KG1 (cell line): ENCODE measurements around the gene SPATA31C1.
"Not testable (repeated sequence)": the region's sequence is repeated elsewhere in the genome, so short reads cannot be mapped to it uniquely, and the experiment has no call there.

Source experiments
- DNase-seq: peaks from one replicate; lab custom pipeline; 2025; lab: John Stamatoyannopoulos, UW

The SPATA31C1 gene

DNA sequence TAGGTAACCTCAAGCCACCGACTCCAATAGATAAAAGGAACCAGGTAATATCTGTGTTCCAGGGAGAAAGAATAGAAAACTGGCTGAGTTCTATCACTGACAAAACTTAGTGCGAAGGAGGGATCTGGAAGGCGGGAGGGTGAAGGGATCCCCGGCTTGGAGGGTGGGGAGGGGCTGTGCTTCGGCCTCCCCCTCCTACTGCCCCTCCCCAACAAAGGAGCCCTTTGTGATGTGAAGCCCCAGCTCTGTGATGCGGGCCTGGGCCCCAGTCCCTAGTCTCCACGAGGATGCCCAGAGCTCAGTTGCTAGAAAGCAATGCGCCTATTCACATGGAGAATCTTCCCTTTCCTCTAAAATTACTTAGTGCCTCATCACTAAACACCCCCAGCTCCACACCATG is at the start of gene SPATA31C1:
Gene SPATA31C1, plus strand, starts transcription at position 301 of the 400 bp plus-strand sequence.
- not testable (repeated sequence) for DNase-seq

DNA sequence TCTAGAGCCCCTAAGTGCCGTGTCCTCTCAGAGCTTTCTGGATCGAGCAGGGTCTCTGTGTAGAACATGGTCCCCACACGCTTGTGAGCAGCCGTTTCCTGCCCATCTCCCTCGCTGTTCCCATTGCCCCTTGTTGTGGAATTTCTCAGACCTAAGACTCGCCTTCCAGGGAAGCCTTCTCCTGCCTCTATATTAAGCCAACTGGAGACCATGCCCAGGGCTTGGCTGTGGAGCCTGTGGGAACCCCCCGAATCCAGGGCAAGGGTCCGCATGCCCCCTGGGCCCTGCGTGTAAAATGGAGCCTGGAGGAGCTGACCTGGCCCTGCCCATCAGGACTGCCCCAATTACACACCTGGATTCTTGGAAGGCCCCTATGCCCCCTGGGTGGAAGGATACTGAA is 49.6 kb upstream of the SPATA31C1 start:
- no peak for DNase-seq

DNA sequence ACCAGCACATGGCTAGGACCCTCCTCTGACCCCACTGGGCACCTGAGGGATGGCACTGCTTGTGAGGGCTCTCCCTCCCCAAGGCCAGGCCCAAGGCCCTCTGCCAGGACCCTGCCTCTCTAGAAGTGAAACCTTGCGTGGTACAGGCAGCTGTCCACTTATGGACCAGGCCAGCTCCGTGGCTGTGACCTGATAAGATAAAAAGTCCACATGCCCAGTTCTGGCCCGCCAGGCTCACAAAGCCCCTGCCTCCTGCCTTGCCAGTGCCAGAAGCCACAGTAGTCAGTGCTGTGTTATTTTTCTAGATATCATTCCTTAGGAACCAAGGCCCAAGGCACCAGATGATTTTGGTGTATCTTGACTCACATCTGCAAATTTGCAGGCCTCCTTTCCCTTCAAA is 49.1 kb upstream of the SPATA31C1 start:
- DNase-seq: no peak

DNA sequence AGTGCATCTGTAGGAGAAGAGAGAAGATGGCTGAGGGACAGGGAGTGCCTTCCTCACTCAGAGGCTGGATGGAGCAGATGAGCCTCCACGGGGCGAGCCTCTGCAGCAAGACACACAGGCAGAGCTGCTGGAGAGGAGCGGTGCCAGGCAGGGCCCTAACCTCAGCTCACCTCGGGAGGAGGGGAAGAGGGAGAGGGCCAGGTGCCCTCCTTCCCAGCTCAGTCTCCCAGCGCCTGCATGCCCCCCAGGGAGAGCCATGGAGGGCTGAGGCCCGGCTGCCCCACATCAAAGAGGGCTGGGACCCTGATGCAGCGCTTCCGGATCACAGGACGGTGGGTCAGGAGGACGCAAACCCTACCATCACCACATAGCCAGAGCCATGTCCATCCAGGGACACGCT is 48.7 kb upstream of the SPATA31C1 start:
- no peak for DNase-seq

DNA sequence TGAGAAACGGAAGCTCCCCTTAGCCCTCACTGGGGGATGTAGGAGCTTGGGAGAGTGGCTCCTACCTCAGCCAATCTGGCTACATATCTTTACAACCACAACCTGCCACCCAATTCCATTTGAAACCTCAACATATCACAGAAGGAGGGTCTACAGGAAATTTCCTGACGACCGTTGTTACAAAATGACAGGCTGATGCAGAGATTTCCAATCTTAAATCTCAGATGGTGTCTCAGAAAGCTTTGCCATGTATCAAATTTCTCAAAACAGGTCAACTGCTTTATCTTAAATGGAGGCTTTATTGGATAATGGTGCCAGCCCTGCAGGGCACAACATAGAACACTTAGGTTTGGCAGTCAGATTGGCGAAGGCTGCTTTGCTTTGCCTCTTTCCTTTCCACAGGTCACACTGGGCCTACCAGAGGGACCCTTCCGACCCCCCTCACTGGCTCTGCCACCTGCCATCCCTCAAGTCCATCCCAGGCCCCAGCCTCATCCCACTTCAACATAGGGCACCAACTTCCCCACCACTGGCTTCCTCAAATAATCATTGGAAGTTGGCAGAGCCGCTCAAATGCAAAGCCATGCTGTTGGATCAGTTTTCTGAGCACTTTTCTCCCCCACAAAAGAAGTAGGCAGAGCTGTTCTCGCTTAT is 46.2 kb upstream of the SPATA31C1 start:
- DNase-seq: no peak

DNA sequence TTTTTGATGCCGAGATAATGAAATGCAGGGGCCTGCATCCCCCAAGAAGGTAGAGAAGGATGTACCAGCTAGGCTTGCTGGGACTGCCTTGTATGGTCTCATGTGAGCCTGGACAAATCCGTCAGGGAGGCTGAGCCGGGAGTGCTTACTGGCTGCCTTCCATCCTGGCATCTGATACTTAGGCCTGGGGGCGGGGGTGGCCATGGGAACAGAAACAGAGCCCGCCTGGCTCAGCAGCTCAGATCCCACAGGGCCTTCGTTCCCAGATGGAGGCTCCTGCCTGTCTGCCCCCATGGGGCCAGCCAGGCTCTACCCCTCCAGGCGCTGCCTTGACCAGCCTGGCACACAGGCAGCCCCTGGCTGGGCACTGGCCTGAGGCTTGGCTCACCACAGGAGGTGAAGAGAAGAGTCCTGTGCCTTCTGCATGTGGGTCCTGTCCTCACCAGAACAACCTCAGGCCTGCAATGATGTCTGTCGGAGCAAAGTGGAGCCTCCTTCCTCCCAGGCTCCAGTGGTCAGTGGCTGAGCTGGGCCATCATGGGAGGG is 45.6 kb upstream of the SPATA31C1 start:
- no peak for DNase-seq

DNA sequence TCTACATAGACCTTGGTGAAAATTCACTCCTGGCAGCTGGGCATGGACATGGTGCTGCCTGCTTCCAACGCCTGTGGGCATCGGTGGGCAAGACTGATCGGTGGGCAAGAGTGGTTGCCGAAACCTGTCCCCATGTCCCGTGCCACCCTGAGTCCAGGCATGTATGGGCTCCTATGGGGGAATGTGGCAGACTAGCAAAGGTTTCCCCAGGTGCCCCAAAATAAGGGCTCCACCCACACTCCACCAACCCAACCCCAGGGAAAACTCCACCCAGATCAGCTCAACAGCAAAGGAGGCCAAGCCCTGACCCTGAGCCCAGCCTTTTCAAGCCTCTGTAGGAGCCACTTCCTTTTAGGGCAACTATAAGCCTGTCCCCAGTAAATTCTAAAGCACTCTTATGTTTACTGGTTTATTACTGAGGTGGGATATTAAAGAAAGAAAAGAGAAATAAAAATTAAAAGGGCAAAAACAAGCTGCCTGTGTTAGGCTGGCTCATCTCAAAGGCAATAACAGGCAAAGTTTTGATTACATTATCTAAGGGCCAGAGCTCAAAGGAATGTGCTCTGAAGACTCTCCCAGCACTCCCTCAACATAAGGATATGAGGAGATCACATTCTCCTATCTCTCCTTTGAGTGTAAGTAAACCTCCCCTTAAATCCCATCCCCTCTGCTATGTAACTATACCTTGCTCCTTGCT is 44.0 kb upstream of the SPATA31C1 start:
- DNase-seq: no peak

DNA sequence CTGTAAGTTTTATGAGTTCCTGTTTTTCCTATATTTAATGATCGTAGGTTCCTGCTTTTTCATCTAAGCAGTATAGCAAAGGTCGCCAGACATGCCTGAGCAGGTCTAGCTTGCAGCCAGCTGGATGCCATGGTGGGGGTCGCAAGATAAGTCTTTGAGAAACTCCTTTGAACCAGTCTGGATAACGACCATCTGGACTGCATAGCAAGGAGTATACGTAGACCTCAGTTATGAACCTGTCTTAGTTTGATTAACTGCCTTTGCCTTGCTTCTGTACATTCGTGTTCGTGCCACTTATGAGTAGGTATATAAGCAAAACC is 43.5 kb upstream of the SPATA31C1 start:
- DNase-seq: no peak

DNA sequence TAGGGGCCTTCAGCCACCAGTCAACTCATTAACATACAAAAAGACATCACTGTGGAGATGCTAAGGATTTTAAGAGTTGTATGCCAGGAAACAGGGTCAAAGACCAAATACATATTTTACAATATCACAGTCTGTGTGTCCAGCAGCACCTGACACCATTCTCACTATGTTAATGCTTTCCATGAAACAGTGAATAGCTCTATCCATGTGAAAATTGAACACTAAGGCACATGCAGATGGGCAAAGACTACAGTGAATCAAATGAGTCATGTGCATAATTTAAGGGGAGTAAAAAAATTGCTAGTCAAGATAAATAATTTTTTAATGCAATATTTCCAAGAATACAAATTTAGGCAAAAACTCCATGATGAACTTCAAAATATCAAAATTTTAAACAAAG is 42.7 kb upstream of the SPATA31C1 start:
- DNase-seq: no peak

DNA sequence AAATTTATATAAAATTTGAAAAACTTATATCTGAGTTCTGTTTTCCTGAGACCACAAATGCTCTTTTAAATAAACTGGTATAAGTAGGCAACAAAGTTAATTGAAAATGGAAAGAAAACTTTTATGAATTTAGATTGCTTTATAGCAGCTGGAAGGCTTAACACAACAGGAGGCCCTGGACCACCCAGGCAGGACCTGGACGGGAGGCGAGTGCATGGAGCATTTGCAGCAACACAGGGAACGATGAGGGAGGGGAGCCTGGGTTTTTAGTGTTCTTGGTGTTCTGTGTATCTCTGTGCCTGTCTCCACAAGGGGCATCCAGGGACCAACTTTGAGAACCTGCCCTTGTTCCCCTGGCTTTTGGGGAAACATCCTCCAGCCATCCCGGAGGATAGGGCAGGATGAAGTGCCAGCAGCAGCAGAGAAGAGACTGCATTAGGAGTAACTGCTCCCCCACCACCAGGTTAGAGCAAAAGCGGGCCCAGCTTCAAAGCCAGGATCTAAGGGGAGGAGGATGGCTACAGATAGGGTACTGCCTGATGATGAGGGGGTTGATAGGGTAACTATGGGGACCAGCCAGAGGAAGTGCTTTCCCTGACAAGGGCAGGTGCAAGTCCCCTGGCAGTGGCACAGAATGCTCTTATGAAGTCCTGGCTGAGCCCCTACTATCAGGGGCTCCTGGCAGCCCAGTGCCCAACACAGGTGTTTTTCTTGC is 41.8 kb upstream of the SPATA31C1 start:
- no peak for DNase-seq

DNA sequence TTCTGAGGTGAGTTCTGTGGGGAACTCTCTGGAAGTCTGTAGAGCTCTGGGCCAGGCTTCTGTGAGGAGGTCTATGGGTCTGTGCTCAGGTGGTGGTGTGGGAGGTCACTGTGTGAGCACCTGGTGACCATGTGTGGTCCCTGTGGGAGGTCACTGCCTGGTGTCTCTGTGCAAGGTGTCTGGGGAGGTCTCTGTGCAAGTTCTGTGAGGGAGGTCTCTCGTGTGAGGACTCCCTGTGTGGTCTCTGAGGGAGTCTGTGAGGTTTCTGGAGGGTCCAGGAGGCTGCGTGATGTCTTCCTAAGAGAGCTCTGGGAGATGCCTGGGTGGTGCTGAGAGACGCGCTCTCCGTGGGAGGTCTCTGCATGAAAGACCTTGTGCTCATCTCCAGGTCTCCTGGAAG is 41.1 kb upstream of the SPATA31C1 start:
- no peak for DNase-seq

DNA sequence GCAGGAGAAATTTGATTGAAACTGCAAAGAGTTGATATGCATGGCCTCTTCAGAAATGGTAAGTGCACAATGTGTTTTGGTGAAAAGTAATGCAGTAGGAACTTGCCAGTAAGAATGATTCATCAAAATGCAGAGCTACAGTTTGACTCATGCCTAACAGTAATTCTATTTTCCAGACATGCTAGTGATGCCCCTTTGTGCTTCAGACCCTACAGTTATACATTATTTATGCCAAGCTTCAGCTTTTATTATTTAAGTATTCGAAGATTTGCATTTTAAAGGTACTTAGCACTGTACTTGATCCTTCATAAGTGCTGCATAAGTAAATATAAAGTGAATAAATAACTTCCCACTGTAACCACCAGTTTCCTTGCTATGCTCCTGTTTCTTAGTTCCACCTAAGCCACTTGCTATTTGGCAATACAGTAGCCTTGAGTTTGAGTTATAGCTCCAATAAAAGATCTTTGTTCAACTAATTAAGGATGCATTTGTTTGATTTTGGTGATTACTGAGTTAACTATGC is 38.7 kb upstream of the SPATA31C1 start:
- no peak for DNase-seq

DNA sequence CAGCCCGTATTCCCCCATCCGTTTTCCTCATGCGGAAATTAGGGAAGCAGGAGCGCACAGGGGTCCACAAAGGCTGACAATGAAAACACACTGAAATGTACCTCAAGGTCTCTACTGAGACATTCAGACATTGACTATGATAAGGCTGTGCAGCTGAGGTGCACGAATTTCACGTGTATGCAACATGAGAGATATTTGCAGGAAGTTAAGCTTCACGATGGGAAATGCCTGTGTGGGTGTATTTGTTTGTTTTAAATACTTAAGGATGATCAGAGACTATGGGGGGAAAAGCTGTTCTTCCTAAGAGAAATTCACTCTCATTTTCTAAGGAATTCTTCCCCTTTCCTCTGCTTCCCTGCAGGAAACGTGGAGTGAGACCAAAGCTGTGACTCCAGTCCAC is 37.6 kb upstream of the SPATA31C1 start:
- DNase-seq: no peak

DNA sequence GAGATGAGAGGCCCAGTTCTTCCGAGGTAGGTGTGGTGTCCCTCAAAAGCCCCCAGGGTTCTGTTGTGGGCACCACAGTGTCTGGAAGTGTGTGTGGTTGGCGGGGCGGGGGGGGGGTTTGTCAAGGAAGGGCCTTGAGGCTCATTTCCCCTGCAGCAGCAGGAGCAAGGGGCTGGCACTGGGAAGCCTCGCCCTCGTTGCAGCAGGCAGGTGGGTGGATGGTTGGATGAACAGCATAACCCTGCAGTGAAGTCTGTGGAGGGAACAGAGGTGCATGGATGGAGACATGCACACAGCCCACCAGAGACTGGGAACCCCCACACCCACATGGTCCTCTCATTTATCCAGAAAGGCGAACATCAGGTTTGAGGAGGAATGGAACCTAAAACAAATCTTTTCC is 37.1 kb upstream of the SPATA31C1 start:
- DNase-seq: no peak

DNA sequence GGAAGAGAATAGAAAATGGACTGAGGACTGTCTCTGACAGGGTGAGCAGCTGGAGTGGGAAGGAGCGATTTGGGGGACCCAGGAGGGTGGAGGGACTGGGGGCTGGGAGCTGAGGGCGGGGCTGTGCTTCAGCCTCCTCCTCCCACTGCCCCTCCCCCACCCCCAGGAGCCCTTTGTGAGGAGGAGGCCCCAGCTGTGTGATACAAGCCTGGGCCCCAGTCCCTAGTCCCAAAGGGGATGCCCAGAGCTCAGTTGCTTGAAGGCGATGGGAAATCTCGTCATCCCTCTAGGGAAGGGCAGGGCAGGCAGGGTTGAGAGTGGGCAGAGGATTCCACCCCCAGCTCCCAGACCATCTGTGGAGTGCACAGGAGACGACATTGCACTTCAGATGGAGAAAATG is 35.1 kb upstream of the SPATA31C1 start, which contains the start of gene SPATA31E1:
Gene SPATA31E1, plus strand, starts transcription at position 251 of the 400 bp plus-strand sequence. Its CDS starts 15 bp downstream, at position 266.
- no peak for DNase-seq

DNA sequence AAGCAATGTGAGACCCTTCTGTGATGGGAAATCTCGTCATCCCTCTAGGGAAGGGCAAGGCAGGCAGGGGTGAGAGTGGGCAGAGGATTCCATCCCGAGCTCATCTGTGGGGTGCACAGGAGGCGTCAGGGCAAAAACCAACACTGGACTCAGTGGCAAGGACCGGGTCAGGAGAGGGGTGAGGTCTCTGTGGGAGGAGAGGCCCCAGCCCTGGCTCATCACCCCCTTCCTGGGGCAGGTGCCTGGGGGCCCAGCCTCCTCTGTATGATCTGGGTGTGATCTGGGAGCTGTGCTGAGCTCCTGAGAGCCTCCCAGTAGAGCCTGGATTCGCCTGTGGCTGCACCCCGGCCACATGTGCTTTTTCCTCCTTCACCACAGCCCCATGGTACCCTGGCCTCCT is 34.5 kb upstream of the SPATA31C1 start:
- DNase-seq: no peak

DNA sequence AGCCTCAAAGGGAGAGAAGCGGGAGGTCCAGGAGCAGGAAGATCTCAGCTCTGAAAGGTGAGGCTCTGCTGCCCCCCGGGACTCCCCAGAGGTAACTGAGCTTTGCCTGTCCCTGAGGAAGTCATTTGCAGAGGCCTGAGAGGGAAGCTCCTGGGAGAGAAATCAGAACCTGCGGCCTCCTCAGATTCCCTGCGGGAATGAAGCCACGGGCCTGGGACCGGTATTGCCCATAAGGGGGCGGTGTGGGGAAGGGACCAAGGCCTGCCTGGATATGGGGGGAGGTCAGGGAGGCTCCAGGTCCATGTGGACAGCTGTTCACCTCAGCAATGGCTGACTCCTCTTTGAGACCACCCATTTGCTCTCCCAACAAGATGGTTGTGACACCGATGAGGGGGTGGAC is 33.8 kb upstream of the SPATA31C1 start:
- no peak for DNase-seq

DNA sequence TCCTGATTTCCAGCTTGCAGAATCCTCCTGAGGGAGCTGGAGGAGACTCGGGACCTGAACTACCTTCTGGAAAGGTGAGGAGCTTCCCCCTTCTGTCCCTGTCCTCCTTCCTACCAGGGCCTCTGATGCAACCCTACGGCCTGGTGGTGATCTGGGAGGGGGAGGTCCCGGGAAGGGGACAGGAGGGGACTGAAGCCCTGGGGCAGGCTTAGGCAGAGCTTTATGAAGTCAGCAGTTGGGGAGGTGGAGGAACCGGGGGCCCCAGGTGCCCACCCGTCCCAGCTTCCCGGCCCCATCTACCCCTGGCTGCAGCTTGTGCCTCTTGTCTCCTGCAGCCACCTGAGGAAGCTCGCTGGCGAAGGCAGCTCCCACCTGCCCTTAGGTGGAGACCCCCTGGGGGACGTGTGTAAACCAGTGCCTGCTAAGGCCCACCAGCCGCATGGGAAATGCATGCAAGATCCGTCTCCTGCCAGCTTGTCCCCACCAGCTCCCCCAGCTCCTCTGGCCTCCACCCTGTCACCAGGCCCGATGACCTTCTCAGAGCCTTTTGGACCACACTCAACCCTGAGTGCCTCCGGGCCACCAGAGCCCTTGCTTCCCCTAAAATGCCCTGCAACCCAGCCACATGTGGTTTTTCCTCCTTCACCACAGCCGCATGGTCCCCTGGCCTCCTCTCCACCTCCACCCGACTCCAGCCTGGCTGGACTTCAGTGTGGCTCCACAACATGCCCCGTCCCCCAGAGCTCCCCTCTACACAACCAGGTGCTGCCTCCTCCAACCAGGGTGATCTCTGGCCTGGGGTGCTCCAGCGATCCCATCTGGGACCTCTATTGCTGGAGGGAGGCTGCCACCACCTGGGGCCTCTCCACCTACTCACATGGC is 32.9 kb upstream of the SPATA31C1 start:
- no peak for DNase-seq

DNA sequence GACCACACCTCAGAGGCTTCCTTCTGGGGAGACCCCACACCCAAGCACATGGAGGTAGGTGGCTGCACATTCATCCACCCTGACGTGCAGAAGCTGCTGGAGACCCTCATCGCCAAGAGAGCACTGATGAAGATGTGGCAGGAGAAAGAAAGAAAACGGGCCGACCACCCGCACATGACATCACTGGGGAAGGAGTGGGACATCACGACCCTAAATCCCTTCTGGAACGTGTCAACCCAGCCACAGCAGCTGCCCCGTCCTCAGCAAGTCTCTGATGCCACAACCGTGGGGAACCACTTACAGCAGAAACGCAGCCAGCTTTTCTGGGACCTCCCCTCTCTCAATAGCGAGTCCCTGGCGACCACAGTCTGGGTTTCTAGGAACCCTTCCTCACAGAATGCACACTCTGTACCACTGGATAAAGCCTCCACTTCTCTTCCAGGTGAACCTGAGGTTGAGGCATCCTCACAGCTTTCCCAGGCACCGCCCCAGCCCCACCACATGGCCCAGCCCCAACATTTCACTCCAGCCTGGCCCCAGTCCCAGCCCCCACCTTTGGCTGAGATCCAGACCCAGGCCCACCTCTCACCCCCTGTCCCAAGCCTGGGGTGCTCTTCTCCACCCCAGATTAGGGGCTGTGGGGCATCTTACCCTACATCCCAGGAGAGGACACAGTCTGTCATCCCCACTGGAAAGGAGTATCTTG is 32.1 kb upstream of the SPATA31C1 start:
- DNase-seq: no peak

DNA sequence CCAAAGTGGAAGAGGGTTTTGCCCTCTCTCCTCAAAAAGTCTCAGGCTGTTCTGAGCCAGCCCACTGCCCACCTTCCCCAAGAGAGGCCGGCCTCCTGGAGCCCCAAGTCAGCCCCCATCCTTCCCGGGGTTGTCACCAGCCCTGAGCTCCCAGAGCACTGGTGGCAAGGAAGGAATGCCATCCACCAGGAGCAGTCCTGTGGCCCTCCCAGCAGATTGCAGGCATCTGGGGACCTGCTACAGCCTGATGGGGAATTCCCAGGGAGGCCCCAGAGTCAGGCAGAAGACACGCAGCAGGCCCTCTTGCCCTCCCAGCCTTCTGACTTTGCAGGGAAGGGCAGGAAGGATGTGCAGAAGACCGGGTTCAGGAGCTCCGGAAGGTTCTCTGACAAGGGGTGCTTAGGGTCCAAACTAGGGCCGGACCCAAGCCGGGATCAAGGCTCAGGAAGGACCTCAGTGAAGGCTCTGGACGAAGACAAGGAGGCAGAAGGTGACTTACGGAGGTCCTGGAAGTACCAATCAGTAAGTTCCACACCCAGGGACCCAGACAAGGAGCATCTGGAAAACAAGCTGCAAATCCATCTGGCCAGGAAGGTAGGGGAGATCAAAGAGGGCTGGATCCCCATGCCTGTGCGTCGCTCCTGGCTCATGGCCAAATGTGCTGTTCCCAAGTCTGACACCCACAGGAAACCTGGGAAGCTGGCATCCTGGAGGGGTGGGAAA is 31.4 kb upstream of the SPATA31C1 start:
- no peak for DNase-seq
